Left lobe of liver (tissue), 2 donors: ENCODE data around the gene H1-8. TPM values are rescaled to one million over a fixed set of nuclear protein-coding genes. Genes with fewer than 3 reads are reported as not detected.
A peak's percentile ranks its signal among the peaks of the same experiment; 100 is the strongest.
"Not testable (repeated sequence)": the region's sequence is repeated elsewhere in the genome, so short reads cannot be mapped to it uniquely, and the experiment has no call there.

Experiments
- ATAC-seq: fragments of 200-7000 bp; cut with Tn5 transposase; one replicate; pipeline ENCODE4 v1.9.1; 2020; ENCODE audit warnings: mild to moderate bottlenecking, moderate library complexity
- DNase-seq: peaks from one replicate; pipeline ENCODE4 v3.0.0-alpha.2; 2020; ENCODE audit warnings: low spot score
- total RNA-seq: library from RNA; stranded (reverse); gene quantifications from one replicate; pipeline ENCODE4 v1.2.1, GENCODE V29; 2021
- donor health status: DM: no; HTN: no; CAD: no; lungs with moderate emphysema.
- donor health status: DM: no; HTN: yes; CAD: no.

Gene H1-8
- total RNA-seq, 1 donor from 2014 or later = not detected

DNA sequence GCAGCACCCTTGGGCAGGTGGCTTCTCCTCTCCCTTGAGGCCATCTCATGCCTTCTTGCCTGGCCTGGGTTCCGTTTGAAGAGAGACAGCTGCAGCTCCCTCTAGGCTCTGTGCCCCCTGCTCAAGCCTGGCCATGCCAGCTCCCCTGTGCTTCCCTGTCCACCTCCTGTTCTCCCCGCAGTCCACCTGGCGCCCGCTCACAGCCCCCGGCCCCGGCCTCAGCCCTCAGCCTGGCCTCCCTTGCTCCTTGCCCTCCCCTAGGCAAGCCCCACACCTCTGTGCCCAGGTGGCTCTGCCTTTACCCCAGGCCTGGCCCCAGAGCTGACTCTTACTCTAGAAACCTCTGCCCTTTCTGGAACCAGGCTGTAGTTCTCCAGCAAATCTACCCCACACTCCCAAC lies 28.4 kb upstream of the H1-8 start:
- no peak for DNase-seq
- ATAC-seq = no peak

DNA sequence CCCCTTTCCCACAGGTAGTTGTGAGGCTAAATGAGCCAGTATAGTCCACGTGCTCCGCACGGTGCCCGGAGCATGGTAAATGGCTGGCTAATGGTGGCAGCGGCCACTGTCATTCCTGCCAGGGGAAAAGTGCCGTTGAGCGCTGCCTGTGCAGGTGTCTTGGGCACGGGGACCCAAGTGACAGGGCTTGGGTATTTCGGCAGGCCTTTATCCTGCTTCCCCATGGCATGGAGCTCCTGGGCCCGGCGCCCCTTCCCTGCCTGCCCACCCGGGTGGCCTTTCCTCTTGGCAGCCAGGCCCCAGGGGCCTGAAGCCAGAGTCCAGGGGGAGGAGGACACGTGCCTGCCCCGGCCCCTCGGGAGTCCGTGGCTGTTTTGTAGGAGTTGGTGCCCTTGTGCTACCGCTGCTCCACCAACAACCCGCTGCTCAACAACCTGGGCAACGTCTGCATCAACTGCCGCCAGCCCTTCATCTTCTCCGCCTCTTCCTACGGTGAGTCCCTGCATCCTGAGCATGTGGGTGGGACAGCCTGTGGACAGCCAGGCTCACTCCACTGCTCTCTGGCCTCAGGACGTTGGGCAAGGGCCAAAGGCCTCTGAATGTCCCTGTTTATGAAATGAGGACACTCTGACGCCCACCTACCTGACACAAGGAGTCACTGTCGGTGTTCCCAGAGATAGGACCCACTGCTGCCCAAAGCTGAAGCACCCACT lies 27.7 kb upstream of the H1-8 start:
- not testable (repeated sequence) for DNase-seq, ATAC-seq

DNA sequence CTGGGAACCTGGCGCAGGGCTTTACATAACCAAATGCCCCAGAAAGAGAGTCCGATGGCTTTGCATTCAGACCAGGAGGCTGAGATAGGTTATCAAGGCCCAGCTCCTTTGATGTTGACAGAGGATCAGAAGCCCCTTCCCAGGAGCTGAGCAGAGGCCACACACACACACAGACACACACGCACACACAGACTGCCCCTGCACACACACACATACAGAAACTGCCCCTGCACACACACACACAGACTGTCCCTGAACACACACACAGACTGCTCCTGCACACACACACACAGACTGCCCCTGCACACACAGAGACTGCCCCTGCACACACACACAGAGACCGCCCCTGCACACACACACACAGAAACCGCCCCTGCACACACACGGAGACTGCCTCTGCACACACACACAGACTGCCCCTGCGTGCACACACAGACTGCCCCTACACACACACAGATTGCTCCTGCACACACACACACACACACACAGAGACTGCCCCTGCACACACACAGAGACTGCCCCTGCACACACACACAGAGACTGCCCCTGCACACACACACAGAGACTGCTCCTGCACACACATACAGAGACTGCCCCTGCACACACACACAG lies 27.0 kb upstream of the H1-8 start:
- not testable (repeated sequence) for DNase-seq, ATAC-seq

DNA sequence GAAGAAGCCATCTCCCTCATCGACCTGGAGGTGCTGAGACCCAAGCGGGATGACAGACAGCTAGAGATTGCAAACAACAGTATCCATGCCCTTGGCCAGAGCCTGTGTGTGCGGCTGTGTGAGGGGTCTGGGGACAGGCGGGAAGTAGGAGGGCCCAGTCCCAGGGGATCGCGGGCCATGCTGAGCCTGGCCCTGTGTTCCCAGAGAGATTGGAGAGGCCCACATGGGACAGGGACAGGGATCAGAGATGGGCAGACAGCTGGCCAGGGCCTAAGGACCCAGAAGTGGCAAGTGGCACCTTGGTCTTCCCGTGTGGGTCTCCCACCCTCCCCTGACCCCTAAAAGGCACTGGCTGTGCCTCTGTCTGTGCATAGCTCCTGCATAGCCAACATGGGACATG lies 25.5 kb upstream of the H1-8 start:
- no peak for ATAC-seq
- DNase-seq = no peak

DNA sequence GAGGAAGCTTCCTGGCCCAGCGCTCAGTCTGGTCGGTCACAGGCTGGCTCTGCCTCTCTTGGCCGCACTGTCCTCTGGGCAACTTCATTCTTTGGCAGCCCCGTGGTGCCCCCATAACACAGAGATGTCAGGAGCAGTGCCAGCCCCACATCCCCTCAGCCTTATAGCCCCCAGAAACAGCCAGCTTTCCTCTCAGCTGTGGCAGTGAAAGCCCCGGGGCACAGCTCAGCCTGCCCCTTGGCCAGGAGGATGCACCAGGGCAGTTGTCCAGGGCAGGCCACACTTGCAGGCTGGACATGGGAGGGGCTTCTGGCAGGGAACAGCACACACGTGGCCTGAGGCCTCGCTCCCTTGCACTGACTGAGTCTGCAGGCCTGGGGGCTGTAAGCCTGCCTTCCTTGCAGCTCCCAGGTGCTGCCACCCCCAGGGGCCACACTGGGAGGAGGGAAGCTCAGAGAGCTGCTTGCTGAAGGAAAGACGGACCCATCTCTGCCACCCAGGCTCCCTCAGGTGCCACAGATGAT lies 24.9 kb upstream of the H1-8 start:
- no peak for DNase-seq
- ATAC-seq = no peak

DNA sequence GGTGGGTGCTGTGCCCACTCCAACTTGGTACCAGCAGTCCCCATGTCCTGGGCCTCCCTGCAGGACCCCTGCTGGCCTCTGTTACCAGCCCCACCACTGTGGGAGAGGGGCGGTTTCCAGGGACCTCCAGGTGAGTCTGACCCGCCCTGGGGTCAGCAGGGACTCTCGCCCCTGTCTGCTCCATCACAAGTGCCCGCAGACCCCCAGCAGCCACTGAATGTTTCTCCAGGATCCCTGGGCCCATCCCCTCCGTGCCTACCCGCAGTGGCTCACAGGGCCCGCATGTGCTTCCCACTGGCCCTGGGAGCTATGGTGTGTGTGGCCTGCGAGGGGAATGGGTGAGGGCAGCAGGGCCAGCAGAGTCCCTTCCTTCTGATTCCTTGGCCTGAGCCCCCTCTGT lies 24.4 kb upstream of the H1-8 start:
- DNase-seq = no peak
- no peak for ATAC-seq

DNA sequence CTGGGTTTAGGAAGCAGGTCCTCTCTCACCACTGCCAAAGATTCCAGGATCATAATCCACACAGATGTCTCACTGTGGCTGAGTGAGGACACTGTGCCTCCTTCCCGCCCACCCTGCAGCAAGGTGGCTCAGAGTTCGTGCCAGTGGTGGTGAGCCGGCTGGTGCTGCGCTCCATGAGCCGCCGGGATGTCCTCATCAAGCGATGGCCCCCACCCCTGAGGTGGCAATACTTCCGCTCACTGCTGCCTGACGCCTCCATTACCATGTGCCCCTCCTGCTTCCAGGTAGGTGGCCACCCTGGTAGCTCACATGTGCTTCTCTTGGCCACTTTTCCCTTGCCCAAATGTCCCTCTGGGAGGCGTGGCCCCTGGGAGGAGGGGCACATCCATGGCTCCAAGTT lies 23.5 kb upstream of the H1-8 start:
- DNase-seq (no peak), ATAC-seq (no peak)

DNA sequence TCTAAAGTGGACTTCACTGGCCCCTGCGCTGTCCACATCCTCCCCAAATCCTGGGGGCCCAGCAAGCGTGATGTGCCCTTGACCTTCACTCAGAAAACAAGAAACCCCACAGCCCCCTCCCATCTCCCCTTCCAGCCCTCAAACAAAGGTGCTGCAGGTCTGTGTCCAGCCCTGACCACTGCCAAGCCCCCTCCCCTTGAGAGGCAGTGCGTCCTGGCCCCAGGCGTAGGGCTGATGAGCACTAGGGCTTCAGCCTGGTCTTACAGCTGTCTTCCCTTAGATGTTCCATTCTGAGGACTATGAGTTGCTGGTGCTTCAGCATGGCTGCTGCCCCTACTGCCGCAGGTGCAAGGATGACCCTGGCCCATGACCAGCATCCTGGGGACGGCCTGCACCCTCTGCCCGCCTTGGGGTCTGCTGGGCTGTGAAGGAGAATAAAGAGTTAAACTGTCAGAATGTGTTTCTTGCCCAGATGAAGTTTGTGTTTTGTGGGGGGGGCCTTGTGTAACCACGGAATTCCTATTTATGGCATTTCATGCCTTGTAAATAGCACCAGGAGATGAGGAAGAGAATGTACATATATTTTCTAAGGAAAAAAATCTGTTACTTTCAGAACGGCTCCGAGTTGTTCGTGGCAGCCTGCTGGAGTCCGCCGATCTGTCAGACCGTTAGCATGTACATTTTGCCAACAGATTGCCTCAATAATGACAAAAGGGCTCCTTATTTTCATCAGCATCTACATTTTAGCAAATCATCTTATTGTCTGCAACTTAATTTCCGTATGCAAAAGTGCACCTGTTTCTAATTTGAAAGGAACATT lies 22.9 kb upstream of the H1-8 start:
- no peak for ATAC-seq

DNA sequence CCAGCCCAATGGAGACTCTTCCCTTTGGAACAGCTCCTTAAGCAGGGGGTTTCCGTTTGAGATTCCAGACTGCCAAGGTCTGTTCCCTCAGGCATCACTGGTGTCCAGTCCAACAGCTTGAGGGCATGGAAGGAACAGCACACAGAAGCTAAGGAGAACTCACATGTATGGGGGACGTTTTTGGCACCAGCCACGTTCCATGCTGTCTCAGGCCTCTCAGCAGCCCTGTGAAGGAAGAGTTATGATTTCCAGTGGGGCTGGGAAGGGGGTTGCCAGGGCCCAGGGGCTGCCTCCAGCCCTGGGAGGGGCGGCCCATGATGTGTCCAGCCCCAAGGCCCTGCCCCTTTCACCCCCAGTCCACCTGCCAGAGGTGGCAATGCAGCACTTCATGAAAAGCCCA lies 22.0 kb upstream of the H1-8 start:
- DNase-seq (no peak), ATAC-seq (no peak)

More for the DNA sequence above, 22.9 kb upstream of the H1-8 start:
- no peak for DNase-seq

DNA sequence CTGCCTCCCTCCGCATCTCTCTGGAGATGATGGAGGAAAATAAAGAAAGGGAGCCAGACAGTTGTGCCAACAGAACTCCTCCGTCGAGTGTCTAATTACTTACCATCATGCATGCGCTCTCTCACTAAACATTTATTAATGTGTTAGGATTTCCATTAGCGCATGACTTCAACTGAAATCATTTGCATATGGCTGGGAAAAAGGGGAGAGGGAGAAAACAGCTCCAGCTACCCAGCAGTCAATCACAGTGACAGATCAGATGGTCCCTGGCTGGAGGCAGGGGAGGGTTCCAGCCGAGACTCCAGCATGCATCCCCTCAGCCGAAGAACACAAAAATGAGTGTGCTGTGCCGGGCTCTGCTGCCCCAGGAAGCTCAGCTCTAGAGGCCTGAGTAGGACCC lies 21.4 kb upstream of the H1-8 start:
- ATAC-seq (no peak), DNase-seq (no peak)

DNA sequence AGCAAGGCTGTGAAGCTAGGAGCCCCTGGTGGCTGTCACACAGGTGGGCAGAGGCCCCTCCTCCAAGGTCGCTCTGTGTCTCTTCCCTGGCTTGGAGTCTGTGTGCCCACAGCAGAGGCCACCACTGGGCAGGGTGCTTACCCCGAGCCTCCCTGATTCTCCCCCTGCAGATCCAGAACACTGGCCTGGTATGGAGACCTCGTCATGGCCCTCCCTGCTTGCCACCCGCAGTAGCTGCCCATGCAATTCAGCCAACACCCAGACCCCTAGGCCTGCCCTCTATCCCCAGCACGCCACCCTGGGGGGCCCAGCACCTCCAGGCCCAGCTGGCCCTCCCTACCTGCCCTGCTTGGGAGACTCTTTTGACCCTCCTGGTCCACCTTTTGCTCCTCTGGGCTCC lies 20.0 kb upstream of the H1-8 start:
- ATAC-seq (no peak), DNase-seq (no peak)

DNA sequence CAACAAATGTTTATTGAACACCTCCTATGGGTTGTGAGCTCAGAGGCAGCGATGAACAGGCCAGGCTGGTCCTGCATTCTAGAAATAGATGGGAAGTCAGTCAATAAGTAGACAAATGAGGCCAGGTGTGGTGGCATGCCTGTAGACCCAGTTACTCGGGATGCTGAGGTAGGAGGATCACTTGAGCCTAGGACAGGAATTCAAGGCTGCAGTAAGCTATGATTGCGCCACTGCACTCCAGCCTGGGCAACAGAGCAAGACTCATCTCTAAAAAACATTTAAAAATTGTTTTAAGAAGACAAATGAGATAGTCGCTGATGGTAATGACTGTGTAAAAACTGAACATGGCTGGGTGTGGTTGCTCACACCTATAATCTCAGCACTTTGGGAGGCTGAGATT lies 18.9 kb upstream of the H1-8 start:
- ATAC-seq (no peak), DNase-seq (no peak)

DNA sequence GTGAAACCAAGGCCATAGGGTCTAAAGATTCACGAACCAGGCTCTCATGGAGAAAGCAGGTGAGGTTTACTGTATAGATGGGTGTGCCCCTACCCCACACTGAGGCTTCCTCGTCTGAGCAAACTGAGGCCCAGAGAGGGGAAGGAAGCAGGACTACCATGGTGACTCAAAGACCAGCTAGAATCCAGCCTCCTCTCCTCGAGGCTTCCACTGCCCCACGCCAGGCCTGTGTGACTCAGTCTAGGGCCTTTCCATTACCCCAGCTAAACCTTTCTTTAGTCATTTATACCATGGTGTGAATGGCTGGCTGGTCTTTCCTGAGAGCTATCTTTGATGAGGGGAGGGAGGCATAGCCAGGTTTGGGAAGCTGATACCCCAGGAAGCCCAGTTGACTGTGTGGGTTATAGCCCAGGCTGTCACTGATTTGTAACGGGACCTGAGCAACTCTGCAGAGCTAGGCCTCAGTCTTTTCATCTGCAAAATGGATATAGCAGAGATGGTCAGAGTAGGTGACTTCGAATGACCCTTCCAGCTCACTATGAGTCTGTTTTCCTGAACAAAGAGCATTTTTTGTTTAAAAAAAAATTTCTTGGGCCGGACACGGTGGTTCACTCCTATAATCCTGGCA lies 17.5 kb upstream of the H1-8 start:
- DNase-seq (no peak), ATAC-seq (no peak)

DNA sequence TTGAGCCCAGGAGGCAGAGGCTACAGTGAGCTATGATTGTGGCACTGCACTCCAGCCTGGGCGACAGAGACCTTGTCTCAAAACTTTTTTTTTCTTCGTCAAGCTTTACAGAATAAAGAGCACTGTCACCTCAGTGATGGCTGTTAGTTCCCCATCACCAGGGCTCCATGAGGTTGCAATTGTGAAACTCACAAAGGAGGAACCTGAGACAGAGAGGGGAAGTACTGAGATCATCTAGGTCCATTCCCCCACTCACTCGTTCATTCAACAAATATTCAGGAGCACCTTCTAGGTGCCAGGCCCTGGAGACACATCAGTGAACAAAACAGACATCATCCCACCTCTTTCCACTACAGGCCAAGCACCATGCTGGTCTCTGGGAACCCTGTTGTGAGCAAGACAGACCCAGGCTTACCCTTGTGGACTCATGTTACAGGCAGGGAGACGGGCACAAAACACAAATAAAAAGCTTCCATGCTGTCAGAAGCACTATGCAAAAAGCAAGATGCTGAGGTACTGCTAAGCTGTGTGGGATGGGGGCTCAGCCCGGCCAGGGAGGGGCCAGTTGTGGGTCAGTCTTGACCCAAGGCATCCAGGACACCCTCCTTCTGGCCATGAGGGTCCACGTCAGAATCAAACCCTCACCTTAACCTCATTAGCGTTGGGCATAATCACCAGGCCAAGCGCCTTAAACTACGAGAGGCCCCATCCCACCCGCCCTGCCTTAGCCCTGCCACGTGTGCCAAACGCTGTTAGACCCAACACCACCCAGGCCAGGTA lies 16.7 kb upstream of the H1-8 start:
- peak; percentile 43 for ATAC-seq
- DNase-seq = no peak

DNA sequence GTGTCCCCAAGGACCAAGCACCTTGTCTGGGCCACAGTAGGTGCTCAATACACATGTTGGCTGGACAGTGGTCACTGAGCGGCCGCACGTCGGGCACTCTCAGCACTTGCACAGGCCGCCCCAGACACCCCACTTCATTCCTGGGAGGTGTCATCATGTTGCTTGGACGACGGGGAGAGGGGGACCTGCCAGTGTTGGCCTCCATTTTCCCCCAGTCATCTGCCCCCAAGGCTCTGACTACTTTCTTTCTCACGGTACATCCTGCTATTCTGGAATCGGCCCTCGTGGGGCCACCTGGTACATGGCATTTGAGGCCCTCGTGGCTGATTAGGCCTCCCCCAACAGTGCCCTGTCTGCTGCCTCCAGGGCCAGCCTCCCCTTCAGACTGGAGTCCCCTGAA lies 15.7 kb upstream of the H1-8 start:
- ATAC-seq = no peak
- no peak for DNase-seq

DNA sequence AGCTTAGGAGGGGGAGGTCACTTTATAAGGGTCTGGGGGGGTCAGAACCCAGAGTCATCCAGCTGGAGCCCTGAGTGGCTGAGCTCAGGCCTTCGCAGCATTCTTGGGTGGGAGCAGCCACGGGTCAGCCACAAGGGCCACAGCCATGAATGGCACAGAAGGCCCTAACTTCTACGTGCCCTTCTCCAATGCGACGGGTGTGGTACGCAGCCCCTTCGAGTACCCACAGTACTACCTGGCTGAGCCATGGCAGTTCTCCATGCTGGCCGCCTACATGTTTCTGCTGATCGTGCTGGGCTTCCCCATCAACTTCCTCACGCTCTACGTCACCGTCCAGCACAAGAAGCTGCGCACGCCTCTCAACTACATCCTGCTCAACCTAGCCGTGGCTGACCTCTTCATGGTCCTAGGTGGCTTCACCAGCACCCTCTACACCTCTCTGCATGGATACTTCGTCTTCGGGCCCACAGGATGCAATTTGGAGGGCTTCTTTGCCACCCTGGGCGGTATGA lies 14.3 kb upstream of the H1-8 start, which contains the start of gene RHO:
RHO (plus strand) TSS at position 51 of the 512 bp plus-strand sequence; CDS start at position 146, 95 bp downstream.
- DNase-seq (no peak), ATAC-seq (no peak)

DNA sequence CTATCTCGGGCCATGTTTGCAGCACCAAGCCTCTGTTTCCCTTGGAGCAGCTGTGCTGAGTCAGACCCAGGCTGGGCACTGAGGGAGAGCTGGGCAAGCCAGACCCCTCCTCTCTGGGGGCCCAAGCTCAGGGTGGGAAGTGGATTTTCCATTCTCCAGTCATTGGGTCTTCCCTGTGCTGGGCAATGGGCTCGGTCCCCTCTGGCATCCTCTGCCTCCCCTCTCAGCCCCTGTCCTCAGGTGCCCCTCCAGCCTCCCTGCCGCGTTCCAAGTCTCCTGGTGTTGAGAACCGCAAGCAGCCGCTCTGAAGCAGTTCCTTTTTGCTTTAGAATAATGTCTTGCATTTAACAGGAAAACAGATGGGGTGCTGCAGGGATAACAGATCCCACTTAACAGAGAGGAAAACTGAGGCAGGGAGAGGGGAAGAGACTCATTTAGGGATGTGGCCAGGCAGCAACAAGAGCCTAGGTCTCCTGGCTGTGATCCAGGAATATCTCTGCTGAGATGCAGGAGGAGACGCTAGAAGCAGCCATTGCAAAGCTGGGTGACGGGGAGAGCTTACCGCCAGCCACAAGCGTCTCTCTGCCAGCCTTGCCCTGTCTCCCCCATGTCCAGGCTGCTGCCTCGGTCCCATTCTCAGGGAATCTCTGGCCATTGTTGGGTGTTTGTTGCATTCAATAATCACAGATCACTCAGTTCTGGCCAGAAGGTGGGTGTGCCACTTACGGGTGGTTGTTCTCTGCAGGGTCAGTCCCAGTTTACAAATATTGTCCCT lies 13.4 kb upstream of the H1-8 start:
- no peak for ATAC-seq
- no peak for DNase-seq

DNA sequence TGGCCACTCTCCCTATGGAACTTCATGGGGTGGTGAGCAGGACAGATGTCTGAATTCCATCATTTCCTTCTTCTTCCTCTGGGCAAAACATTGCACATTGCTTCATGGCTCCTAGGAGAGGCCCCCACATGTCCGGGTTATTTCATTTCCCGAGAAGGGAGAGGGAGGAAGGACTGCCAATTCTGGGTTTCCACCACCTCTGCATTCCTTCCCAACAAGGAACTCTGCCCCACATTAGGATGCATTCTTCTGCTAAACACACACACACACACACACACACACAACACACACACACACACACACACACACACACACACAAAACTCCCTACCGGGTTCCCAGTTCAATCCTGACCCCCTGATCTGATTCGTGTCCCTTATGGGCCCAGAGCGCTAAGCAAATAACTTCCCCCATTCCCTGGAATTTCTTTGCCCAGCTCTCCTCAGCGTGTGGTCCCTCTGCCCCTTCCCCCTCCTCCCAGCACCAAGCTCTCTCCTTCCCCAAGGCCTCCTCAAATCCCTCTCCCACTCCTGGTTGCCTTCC lies 12.7 kb upstream of the H1-8 start:
- no peak for ATAC-seq
- DNase-seq = no peak

DNA sequence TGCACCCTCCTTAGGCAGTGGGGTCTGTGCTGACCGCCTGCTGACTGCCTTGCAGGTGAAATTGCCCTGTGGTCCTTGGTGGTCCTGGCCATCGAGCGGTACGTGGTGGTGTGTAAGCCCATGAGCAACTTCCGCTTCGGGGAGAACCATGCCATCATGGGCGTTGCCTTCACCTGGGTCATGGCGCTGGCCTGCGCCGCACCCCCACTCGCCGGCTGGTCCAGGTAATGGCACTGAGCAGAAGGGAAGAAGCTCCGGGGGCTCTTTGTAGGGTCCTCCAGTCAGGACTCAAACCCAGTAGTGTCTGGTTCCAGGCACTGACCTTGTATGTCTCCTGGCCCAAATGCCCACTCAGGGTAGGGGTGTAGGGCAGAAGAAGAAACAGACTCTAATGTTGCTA lies 12.2 kb upstream of the H1-8 start:
- ATAC-seq (no peak), DNase-seq (no peak)
